Ishikawa (cell line): ENCODE results near the gene FMO5.

ENCODE experiments used
- EP300 ChIP-seq: IDR thresholded peaks from 2 replicates; pipeline ENCODE4 v1.6.1; 2012; ENCODE audit warnings: borderline replicate concordance
- MAX ChIP-seq: IDR thresholded peaks from 2 replicates; pipeline ENCODE4 v1.6.1; 2012
- NFIC ChIP-seq: IDR thresholded peaks from 2 replicates; pipeline ENCODE4 v1.6.1; 2012
- REST ChIP-seq: IDR thresholded peaks from 2 replicates; pipeline ENCODE4 v1.6.1; 2012; ENCODE audit warnings: low read depth, mild to moderate bottlenecking

- TF ChIP-seq EP300 (no peak), REST (no peak), NFIC (no peak), MAX (no peak)
These were observed 23.9 kb downstream of the FMO5 start for GRCh38 chr1:147201276-147201675.
